HFF-Myc (cell line): Measurements from ENCODE around the gene PPM1J.

ENCODE experiments used
- DNase-seq: peaks from one replicate; pipeline ENCODE4 v3.0.0-alpha.2; 2011; ENCODE audit warnings: low read depth; ENCODE audit errors: extremely low read depth
- H3K4me3 ChIP-seq: replicated peaks from 2 replicates; pipeline ENCODE4 v1.5.1; 2011; ENCODE audit warnings: low read depth, mild to moderate bottlenecking, control low read depth, low read length
- TF ChIP-seq, protein P1 (sequence below): IDR thresholded peaks from 2 replicates; pipeline ENCODE4 v1.5.1; 2012; ENCODE audit warnings: mild to moderate bottlenecking, low read depth, low read length, control low read depth; ENCODE audit errors: missing control alignments

The PPM1J gene, protein sequence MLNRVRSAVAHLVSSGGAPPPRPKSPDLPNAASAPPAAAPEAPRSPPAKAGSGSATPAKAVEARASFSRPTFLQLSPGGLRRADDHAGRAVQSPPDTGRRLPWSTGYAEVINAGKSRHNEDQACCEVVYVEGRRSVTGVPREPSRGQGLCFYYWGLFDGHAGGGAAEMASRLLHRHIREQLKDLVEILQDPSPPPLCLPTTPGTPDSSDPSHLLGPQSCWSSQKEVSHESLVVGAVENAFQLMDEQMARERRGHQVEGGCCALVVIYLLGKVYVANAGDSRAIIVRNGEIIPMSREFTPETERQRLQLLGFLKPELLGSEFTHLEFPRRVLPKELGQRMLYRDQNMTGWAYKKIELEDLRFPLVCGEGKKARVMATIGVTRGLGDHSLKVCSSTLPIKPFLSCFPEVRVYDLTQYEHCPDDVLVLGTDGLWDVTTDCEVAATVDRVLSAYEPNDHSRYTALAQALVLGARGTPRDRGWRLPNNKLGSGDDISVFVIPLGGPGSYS

DNA sequence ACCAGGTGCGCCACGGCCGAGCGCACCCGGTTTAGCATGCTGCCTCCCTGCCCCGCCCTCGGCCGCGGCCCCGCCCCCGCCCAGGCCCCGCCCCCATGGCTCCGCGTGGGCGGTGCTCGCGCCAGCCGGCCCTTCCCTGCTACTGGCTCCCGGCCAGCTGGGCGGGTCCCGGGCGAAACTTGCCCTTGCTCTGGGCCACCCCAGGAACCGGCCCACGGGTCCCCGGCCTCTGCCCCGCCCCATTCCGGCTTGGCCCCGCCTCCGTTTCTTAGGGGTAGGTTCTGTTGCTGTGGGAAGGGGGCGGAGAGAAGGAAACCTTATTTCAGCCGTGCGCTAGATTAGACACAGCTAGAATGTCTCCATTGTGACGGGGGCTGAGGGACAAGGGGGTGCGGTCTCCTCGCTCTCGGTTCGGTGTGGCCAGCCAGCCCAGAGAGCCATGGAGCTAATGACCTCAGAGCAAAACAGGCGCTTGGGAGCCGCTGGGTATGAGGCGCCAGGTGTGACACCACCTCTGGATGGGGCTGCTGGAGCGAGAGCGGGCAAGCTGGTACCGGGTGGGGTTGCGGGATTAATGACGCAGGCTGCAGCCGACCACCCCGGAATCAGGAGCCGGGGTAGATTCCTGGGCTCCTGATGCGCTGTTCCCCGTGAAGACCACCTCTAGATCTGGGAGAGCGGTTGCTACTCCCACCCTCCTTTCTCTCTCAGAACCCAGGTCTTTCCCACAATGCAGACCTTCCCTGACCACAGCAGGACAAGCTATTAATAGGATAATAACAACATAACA, at the start of gene PPM1J:
Gene PPM1J, minus strand, starts transcription at position 69 of the 790 bp plus-strand sequence. Its CDS starts 31 bp downstream, at position 38.
- TF ChIP-seq, protein P1, sequence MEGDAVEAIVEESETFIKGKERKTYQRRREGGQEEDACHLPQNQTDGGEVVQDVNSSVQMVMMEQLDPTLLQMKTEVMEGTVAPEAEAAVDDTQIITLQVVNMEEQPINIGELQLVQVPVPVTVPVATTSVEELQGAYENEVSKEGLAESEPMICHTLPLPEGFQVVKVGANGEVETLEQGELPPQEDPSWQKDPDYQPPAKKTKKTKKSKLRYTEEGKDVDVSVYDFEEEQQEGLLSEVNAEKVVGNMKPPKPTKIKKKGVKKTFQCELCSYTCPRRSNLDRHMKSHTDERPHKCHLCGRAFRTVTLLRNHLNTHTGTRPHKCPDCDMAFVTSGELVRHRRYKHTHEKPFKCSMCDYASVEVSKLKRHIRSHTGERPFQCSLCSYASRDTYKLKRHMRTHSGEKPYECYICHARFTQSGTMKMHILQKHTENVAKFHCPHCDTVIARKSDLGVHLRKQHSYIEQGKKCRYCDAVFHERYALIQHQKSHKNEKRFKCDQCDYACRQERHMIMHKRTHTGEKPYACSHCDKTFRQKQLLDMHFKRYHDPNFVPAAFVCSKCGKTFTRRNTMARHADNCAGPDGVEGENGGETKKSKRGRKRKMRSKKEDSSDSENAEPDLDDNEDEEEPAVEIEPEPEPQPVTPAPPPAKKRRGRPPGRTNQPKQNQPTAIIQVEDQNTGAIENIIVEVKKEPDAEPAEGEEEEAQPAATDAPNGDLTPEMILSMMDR = no peak
- DNase-seq = peak; percentile 61

DNA sequence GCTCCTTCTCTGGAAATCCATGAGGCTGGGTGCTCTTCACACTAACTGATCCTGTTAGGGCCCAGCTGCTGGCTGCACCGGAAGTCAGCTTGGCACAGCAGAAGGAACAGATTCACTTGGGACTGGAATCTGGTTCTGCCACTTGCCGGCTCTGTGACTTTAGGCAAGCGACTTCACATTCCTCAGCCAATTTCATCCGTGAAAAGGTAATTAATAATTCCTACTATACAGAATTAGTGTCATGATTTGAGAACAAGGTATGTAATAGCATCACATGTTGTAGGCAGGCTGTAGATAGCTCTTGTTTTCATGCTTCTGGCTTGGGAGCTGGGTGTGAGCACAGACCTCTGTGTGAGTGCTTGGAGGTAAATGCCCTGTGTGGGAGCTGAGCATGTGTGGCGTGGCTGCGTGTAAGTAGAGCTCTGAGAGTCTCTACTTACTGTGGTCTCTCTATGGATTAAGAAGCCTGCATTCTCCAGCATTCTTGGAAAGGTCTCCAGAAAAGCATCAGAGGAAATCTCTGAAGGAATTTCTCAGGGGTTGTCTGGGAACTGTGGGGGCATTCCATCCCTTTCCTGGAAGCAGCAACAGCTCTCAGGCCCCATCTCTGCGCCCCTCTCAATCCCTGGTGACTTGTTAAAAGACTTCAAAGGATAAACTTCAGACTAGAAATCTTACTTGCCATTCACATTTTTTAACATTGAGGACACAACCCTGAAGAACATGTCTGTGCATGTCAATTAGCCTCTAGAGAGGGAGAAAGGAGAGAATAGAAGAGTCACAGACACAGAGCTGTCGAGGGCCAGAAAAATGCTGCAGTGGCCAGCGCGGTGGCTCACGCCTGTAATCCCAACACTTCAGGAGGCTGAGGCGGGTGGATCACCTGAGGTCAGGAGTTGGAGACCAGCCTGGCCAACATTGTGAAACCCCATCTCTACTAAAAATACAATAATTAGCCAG, 47.7 kb upstream of the PPM1J start:
- DNase-seq = no peak
- no peak overlapping the region for H3K4me3 ChIP-seq
- TF ChIP-seq, protein P1 = no peak

More for the DNA sequence above, at the start of gene PPM1J:
- H3K4me3 ChIP-seq = peak within 1 kb of the TSS; percentile 55

DNA sequence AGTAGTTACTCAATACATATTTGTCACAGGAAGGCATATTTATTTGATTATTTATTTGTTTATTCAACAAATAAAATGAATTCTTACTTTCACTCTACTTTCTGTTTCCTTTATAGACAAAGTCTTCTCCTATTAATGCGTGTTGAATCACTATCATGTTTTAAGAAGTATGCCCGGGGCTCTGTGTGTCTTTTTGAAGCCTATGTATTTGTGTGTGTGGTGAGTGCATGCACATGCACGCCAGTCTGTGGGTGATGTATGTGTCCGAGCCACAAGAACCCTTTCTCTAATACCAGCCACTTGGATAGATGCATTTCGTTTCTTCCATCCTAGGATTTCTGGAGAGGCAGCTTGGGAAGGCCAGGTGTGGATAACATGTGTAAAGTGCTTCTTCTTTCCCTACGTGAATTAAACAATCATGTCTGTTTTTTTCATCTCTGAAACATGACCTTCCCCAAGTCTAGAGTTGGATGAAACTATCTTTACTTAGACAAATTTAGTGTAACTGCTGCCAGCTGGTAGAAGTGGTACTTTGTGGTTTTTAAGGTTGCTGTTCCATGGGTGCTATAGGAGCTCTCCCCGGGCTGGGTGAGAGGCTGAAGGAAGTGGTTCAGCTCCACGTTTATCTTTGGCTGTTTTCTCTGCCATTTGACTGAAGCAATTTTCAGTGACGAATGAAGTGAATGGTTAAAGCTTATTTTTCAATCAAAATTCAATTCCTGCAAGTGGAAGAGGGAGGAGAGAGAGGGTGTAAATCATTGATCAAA, 46.8 kb upstream of the PPM1J start:
- H3K4me3 ChIP-seq = no peak overlapping the region
- TF ChIP-seq, protein P1 = no peak
- DNase-seq = no peak

DNA sequence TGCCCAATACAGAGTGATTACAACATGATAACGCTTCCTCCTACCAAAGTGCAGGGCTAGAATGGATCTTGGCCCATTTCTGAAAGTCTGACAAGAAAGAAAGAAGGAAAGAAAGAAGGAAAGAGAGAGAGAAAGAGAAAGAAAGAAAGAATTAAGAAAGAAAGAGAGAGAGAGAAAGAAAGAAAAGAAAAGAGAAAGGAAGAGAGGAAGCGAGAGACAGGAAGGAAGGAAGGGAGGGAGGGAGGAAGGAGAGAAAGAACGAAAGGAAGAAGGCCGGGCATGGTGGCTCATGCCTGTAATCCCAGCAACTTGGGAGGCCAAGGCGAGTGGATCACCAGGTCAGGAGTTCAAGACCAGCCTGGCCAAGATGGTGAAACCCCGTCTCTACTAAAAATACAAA, 44.1 kb upstream of the PPM1J start:
- DNase-seq = no peak
- TF ChIP-seq, protein P1 = no peak
- no peak overlapping the region for H3K4me3 ChIP-seq

DNA sequence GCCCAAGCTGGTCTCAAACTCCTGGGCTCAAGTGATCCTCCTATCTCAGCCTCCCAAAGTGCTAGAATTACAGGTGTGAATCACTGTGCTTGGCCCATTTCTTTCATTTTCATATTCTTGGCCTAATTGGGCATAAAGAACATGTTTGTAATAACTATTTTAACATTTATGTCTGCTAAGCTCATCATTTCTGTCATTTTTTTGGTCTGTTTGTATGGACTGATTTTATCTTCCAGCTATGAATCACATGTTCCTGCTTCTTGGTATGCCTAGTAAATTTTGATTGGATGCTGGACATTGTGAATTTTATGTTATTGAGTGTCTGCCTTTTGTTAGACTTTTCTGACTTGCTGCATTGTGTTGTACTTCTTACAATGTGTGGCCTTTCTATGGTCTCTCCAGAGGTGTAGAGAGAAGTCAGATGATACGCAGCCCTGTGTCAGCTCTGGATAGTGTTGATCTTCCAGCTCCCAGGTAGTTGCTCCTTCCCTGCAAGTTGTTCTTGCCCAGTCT, 39.0 kb upstream of the PPM1J start:
- TF ChIP-seq, protein P1 = no peak
- no peak overlapping the region for H3K4me3 ChIP-seq
- DNase-seq = no peak
